ENCODE data around the gene SMPX.

DNA sequence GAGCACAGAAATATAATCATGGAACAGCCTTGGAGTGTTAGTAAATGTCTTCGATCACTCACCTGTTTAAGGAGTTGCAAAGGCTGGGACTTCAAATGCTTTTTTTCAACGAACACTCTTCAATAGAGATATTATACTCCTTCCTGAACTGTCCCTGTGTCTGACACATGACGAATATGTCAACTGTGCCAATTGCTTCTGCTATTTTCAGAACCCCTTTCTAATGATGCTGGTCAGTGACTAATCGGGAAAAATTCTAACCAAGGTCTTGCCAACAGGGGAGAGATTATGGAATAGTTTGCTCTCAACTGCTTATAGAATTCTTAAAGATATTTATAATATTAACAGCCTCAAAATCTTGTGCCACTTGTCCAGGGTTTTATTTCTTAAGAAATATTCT, 91.2 kb downstream of the SMPX start:
- TF ChIP-seq, protein P1, sequence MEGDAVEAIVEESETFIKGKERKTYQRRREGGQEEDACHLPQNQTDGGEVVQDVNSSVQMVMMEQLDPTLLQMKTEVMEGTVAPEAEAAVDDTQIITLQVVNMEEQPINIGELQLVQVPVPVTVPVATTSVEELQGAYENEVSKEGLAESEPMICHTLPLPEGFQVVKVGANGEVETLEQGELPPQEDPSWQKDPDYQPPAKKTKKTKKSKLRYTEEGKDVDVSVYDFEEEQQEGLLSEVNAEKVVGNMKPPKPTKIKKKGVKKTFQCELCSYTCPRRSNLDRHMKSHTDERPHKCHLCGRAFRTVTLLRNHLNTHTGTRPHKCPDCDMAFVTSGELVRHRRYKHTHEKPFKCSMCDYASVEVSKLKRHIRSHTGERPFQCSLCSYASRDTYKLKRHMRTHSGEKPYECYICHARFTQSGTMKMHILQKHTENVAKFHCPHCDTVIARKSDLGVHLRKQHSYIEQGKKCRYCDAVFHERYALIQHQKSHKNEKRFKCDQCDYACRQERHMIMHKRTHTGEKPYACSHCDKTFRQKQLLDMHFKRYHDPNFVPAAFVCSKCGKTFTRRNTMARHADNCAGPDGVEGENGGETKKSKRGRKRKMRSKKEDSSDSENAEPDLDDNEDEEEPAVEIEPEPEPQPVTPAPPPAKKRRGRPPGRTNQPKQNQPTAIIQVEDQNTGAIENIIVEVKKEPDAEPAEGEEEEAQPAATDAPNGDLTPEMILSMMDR (IDR thresholded peaks at IDR 0.05) = no peak
- TF ChIP-seq, protein P2, sequence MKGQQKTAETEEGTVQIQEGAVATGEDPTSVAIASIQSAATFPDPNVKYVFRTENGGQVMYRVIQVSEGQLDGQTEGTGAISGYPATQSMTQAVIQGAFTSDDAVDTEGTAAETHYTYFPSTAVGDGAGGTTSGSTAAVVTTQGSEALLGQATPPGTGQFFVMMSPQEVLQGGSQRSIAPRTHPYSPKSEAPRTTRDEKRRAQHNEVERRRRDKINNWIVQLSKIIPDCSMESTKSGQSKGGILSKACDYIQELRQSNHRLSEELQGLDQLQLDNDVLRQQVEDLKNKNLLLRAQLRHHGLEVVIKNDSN (IDR thresholded peaks at IDR 0.05; ENCODE audit: borderline replicate concordance, low read depth) = no peak
- TF ChIP-seq GABPA (IDR thresholded peaks at IDR 0.05; ENCODE audit: low read depth) (no peak), SMC3 (IDR thresholded peaks at IDR 0.05; ENCODE audit: low read depth, low read length) (no peak), RAD21 (IDR thresholded peaks at IDR 0.05; ENCODE audit: low read length) (no peak), EP300 (IDR thresholded peaks at IDR 0.05; ENCODE audit: borderline replicate concordance in 1 of 2, low read depth in 1 of 2, low read length in 1 of 2) (no peak), TCF12 (IDR thresholded peaks at IDR 0.05) (no peak)
- TF ChIP-seq, protein P3, sequence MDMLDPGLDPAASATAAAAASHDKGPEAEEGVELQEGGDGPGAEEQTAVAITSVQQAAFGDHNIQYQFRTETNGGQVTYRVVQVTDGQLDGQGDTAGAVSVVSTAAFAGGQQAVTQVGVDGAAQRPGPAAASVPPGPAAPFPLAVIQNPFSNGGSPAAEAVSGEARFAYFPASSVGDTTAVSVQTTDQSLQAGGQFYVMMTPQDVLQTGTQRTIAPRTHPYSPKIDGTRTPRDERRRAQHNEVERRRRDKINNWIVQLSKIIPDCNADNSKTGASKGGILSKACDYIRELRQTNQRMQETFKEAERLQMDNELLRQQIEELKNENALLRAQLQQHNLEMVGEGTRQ (IDR thresholded peaks at IDR 0.05; ENCODE audit: borderline replicate concordance, low read depth, low read length) = no peak
